ENCODE results near the gene METAP1D.

Gene METAP1D

GRCh38 chr2:172082105-172082943 lies 82.6 kb downstream of the METAP1D start:
- DNase-seq: no peak

GRCh38 chr2:172082944-172083627 lies 83.3 kb downstream of the METAP1D start:
- DNase-seq: no peak

- no peak for DNase-seq
These were observed 84.1 kb downstream of the METAP1D start for GRCh38 chr2:172083628-172084394.

- no peak for DNase-seq
These were observed 84.6 kb downstream of the METAP1D start for GRCh38 chr2:172084395-172084644.

DNA sequence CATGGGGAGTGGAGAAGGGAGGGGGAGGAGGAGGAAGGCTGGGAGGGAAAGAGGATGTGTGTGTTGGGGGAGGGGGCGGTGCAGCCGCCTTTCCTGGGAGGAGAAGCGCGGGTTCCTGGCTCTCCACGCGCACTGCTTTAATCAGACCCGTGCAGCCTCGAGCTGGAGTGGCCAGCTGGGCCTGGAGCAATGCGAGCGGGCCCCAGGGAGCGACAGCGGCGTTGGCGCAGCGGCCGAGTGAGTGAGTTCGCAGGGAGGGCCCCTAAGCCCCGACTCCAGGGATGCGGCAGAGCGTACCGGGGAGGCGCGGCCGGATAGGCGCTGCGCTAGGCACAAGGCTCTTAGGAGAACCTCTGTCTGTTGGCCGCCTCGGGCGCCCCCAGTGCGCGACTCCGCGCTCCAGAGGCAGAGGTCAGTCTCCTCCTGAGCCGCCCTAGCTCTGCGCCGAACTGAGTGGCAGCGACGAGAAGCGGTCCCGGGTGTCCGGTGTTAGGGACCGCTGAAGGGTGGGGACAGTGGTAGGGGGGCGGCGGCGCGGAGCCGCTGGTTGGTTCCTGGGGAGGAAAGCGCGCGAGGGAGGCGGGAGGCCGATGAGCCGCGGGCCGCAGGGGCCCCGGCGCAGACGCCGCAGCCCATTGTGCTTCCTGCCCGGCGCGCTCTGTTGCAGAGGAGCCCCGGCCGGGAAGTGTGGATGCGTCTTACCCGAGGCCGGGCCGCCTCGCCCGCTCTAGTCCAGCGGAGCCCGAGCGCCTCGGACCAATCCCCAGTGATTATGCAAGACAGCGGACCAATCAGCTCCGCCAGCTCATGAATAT lies 85.1 kb downstream of the METAP1D start:
- peak; percentile 88 for DNase-seq

- DNase-seq: no peak
These were observed 85.9 kb downstream of the METAP1D start, which contains the start of gene DLX1 for GRCh38 chr2:172085460-172086159. TSS of gene DLX1 (plus strand) at chr2:172085507. CDS start at chr2:172085678, 171 bp downstream.

- no peak for DNase-seq
These were observed 86.8 kb downstream of the METAP1D start for GRCh38 chr2:172086241-172087206.

- no peak for DNase-seq
These were observed 87.5 kb downstream of the METAP1D start for GRCh38 chr2:172087207-172087779.

DNA sequence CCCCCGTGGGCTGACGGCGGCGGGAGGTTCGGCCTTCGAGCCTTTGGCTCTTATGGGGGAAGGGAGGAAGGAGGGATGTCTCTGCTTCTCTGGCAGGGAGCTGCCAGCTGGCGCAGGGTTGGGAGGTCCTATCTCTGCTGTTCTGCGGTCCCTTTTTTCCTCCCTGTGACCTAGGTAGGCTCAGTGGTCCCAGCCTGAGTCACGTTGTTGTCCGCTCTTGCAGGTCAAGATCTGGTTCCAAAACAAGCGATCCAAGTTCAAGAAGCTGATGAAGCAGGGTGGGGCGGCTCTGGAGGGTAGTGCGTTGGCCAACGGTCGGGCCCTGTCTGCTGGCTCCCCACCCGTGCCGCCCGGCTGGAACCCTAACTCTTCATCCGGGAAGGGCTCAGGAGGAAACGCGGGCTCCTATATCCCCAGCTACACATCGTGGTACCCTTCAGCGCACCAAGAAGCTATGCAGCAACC lies 88.1 kb downstream of the METAP1D start:
- DNase-seq: no peak

GRCh38 chr2:172088245-172089004 lies 88.7 kb downstream of the METAP1D start:
- DNase-seq: no peak

DNA sequence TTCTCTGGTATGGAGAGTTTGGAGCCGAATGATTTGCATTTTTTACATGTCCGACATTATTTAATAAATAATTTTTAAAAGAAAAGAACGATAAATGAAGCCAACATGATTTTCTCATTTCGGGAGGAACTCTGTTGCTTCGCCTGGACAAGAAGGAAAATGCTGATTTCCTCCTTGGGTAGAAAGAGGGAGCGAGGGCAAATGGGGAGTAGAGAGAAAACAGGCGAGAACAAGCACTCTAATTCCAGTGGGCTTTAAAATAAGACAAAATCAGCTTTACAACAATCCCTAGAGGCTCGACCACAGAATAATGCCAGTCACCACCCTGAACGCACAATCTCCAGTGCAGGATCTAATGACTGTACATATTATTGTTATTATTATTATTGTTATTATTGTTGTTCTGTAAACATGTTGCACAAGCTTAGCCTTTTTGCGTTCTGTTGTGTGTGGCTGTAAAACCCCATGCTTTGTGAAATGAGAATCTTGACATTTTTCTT lies 89.3 kb downstream of the METAP1D start:
- no peak for DNase-seq

GRCh38 chr2:172089633-172090032 lies 89.9 kb downstream of the METAP1D start:
- no peak for DNase-seq

DNA sequence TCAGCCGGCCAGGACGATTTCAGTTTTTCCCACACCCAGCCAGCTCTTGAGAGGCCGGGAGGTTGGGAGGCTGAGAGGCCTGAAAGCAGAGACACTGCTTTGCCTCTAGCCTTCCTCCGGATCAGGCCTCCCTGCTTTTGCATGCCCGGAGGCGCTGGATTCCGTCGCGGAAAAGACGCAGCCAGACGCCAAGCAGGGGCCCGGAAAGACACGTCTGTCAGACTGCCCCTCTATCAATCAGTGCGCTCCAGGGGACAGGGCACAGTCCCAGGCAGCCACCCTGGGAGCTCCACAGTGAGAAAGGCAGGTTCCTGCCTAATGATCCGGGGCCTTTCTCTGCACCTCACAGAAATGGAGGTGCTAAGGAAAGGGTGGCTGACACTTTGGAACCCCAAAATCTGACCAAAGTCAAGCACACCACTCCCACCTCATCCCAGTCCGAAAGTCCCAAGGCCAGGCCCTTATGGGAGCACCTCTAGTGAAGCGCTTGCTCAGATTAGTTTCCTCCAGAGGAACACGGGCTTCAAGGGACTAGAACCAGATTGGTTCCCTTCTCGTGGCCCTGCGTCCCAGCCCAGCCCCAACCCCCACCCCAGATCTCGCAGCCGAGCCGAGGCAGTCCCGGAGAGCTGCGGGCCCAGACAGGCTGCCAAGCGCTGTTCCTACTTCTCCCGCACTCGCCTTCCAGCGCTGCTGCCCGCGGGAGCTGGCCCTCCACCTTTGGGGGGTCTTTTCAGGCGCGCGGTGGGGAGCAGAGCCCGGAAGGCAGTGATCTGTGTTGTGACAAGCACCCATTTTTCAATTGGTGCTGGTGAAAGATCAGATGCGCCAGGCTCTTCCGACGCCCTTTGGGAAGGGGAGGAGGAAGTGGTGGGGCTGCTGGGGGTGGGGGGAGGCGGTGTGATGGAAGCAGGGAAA lies 90.5 kb downstream of the METAP1D start:
- DNase-seq: no peak

- DNase-seq: no peak
These were observed 91.4 kb downstream of the METAP1D start for GRCh38 chr2:172091000-172091641.

DNA sequence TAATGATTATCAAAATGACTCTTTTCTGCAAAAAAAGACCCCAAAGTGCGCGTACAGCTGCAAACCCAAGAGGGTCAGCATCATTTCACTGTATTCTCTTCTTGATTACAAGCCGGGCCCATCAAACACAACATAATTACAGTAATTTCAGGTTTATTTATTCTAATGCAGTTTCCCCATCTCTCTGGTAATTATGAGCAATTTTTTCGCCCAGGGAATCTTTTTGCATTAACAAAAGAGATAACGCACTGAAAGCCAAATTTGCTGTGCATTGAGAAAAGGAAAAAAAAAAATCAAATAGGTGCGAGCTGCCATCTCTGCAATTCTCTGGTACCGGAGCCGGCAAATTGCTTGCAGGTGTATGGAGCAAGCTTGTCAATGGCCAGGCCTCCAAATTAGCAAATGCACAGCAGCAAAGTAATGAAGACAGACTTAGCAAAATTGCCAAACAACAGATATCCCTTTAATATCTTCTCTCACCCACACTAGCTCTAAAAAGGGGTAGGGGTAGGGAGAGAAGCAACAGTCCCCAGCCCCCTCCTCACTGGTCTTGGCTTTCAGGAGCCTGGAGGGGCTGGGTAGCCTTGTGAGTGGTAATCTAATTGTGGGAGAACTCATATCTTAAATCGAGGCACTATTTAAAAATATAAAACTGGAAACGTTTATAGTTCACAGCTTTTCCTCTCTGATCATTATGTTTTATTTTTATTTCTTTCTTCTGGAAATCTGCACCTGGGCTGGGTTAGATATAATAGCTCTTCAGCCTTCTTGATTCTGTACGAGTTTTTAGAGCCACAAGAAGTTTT lies 92.2 kb downstream of the METAP1D start:
- DNase-seq: no peak

DNA sequence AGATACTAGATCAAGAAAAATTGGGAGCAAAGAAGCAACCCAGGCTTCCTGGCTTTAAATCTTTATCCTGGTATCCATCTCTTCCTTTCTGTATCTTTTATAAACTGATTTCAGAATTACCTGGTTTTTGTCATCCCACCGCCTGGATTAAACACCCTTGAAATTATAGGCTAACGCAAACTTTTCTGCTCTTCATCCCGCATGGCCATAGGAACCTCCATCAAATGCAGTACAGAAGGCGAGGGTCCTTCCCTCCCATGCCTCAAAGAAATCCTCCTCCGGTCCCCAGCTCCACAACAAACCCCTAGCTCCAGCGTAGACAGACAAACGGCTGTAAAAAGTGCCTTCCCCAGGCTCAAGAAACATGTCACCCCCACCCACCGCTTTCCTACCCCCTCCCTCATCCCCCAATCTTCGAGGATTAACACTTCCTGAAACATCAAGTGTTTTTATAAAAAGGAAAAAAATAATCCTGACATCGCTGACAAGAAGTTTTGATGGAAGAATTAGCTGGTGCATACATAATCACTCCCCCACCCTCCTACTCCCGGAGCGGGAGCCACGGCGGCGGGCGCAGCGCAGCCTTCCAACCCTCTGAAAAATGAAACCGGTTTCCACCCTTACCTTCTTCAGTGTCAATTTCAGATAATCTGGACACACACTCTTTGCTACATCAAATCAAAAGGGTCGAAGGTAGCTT lies 93.1 kb downstream of the METAP1D start:
- no peak for DNase-seq
